Left colon (tissue), 2 donors: ENCODE measurements around the gene HERC6. TPM values are rescaled to one million over a fixed set of nuclear protein-coding genes. Genes with fewer than 3 reads are reported as not detected.
"Not testable (repeated sequence)": the region's sequence is repeated elsewhere in the genome, so short reads cannot be mapped to it uniquely, and the experiment has no call there.

ENCODE experiments used
- ATAC-seq: fragments of 200-7000 bp; cut with Tn5 transposase; one replicate; pipeline ENCODE4 v1.9.1; 2020; ENCODE audit warnings: mild to moderate bottlenecking, moderate library complexity
- DNase-seq, 2 donors: peaks; one replicate each; pipeline ENCODE4 v3.0.0-alpha.2; 2020
- intact Hi-C, 2 donors: fragments of 100-400 bp; cut with DNase I in 1 of 2; cut with micrococcal nuclease in 1 of 2; formaldehyde crosslinking; loops; one replicate each; pipeline versions ENCODE4 v1.11.2 to v1.14.0; 2022; cut with DNase I, micrococcal nuclease
- total RNA-seq, 2 donors: library from RNA; stranded (reverse); fragmentation: NEBNext Ultra II Directional; extraction: Animal tissue kit (Norgen Biotek cat#: 25700); gene quantifications; one replicate each; pipeline ENCODE4 v1.2.1, GENCODE V29; 2021
- donor health status: DM: no; HTN: no; CAD: no.
- donor health status: DM: yes; HTN: yes; CAD: no.

Gene HERC6
- total RNA-seq, 2 donors from 2014 or later = 7.5 to 8.9 TPM

DNA sequence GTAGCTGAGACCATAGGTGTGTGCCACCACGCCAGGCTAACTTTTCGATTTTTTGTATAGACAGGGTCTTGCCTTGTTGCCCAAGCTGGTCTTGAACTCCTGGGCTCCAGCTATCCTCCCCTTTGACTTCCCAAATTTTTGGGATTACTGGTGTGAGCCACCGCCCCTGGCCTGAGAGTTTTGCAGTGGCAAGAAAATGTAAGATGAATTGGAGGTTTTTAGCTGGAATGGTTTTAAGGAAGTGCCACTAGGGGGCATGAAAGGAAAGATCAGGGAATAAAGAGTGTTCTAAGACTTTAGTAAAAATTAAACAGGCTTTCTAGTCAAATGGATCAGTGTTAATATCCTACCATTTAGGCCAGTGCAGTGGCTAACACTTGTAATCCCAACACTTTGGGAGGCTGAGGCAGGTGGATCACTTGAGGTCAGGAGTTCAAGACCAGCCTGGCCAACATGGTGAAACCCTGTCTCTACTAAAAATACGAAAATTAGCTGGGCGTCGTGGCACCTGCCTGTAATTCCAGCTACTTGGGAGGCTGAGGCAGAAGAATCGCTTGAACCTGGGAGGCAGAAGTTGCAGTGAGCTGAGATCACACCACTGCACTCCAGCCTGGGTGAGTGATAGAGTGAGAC, 9.4 kb upstream of the HERC6 start:
- intact Hi-C loops = loop anchor here in 1 of 2 donors (5.0 kb wide), 1 partner anchor 143 kb away; no protein-coding TSS in a partner anchor
- DNase-seq = not testable (repeated sequence)
- peak; percentile 39 for ATAC-seq

DNA sequence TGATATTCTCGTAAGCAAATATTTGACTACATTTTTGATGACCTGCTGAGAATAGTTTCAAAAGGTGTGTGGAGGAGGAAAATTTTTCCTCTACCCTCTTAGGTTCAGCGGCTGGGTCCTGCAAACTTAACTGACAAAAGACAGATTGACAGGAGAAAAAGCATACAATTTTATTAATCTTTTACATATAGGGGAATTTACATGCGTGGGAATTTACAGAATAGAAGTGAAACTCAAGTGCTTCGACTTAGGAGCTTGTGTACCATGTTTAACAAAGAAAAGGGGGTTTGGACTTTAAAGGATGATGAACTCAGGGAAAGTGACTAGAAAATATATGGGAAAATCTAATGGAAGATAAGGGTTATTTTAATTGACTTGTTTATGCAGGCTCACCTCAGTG, 2.5 kb downstream of the HERC6 start:
- intact Hi-C loops = no loop called here
- DNase-seq (no peak), ATAC-seq (no peak)

DNA sequence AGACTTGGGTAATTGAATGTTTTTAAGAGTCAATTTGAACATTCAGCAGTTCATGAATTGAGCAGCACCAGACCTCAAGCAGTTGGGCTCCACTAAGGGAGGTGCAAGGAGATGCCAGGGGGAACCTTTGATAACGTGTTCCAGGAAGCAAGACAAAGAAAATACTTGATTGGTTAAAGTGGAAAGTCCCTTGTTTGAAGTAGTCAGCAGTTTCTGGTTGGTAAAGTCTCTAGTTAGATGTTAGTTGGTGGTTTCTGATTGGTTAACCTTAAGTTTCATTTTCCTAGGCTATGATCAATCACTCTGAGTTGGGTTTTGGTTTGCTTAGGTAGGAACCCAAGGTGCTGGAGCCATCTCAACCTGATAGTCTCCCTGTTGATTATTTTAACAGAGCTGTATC, 4.0 kb downstream of the HERC6 start:
- intact Hi-C loops = no loop called here
- ATAC-seq = no peak
- no peak for DNase-seq

DNA sequence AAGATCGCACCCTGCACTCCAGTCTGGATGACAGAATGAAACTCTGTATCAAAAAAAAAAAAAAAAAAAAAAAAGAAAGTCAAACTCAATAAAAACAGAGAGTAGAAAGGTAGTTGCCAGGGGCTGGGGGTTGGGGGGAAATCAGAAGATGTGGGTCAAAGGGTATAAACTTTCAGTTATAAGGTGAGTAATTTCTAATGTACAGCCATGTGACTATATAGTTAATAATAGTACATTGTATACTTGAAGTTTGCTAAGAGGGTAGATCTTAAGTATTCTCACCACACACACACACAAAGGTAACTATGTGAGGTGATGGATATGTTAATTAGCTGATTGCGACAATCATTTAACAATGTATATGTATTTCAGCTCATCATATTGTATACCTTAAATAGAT, 11.5 kb downstream of the HERC6 start:
- intact Hi-C loops = no loop called here
- no peak for DNase-seq
- ATAC-seq = no peak

DNA sequence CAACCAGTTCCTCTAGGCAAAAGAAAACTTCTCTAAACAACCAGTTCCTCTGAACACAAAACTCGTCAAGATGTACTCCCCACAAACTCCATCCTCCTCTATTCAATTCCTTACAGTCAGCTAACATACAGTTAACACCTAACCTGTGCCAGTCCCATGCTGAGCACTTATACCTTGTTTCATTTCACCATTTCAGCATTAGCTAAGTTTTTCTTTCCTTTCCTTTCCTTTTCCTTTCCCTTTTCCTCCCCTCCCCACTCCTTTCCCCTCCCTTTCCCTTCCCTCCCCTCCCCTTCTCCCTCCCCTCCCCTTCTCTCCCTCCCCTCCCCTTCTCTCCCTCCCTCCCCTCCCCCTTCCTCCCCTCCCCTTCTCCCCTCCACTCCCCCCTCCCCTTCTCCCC, 13.1 kb downstream of the HERC6 start:
- DNase-seq (no peak), ATAC-seq (no peak)
- intact Hi-C loops = no loop called here

DNA sequence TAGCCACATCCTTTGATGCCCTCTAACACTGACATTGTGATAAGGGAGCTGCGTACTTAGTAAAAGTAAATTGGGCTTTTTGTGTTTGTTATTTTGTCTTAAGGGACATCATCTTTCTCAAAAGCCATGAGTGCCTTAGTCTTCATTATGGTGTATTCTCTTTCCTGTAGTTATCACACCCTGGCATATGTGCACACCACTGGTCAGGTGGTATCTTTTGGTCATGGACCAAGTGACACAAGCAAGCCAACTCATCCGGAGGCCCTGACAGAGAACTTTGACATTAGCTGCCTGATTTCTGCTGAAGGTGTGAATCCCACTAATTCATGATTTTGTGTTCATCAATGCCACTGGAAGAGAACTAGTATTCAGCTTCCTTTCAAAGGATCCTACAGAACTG, 18.0 kb downstream of the HERC6 start:
- intact Hi-C loops = no loop called here
- no peak for ATAC-seq

DNA sequence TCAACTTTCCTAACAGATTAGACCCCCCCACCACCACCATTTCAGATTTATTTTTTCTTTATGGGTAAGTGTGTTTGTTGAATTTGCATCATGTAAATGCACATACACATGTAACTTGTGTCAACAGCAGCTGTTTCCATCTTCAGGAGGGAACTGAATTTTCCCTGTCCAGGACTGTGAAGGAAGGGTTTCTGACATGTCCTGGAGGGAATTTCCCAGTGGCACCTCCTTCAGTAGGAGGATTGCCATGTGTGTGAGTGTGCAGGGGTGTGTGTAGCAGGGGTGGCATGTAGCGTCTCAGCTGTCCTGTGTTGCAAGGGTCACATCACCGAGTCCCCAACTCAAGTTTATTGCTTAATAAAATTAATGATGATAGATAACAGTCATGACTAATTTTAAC, 19.7 kb downstream of the HERC6 start:
- ATAC-seq (no peak), DNase-seq (no peak)
- intact Hi-C loops = no loop called here

More for the DNA sequence above, 18.0 kb downstream of the HERC6 start:
- no peak for DNase-seq

DNA sequence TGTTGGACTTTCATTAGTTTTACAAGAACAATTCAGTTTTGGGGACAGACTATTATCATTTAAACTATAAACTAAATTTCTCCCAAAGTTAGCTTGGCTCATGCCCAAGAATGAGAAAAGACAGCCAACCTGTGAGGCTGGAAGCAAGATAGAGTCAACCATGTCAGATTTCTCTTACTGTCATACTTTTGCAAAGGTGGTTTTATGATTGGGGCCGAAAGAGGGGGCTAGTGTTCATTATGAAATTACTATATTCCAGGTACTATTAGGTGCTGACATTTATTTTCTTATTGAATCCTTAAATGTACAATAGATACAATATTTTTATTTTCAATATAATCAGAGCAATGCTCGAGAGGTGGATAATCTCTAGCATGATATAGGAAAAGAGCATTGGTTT, 30.6 kb downstream of the HERC6 start:
- intact Hi-C loops = no loop called here
- ATAC-seq (no peak), DNase-seq (no peak)

DNA sequence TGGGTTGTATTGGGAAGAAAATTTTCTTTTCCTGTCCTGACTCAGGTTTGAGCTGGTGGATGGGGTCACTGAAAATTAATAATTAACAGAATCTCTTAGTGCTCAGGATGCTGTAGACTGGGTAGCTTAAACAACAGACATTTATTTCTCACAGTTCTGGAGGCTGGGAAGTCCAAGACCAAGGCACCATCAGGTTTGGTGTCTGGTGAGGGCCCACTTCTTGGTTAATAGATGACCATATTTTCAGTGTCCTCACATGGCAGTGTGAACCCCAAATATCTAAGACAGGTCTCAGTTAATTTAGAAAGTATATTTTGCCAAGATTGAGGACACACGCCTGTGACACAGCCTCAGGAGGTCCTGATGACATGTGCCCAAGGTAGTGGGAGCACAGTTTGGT, 31.1 kb downstream of the HERC6 start:
- intact Hi-C loops = no loop called here
- ATAC-seq = no peak
- DNase-seq = no peak

DNA sequence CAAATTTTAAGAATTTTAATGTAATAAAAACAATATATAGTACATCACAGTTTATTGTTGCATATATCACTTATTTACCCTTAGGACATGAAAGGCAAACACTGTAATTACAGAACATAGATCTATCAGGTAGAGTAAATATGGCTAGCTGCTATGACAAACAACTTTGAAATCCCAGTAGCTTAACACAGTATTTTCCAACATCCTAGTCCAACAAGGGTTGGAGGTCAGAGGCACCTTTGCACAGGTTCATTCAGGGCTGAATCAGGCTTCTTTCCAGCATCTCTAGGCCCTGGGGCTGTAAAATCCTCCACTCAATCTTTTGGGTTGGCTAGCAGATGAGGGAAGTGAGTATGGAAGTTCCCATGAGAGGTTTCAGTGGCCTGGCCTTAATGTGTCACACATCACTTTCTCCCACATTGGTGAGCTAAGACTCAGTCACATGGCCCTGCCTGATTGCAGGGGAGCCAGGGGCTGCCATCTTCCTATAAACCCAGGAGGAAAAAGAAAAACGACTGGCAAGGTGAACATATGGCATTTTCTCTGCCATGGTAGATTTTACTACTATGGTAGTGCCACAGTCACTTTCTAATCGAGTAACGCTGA, 32.9 kb downstream of the HERC6 start:
- no peak for ATAC-seq

DNA sequence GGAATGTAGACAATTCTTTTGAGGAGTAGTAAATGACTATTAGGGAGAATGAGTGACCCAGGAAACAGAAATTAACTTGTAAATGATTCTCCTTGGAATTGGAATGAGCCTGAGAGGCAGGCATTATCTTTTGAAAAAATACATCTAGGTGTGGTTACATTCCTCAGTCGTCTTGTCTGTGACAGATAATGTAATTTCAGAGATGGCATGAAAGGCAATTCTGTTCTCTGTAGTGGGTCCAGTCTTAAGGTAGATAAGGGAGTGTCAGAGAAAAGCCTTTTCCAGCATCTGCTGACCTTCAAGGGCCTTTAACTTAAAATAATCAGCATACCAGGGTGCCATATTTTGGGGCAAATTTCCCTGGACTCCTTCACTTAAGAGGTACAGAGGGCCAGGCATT, 35.1 kb downstream of the HERC6 start:
- DNase-seq (no peak), ATAC-seq (no peak)
- intact Hi-C loops = no loop called here

More for the DNA sequence above, 32.9 kb downstream of the HERC6 start:
- DNase-seq = no peak
- intact Hi-C loops = no loop called here

DNA sequence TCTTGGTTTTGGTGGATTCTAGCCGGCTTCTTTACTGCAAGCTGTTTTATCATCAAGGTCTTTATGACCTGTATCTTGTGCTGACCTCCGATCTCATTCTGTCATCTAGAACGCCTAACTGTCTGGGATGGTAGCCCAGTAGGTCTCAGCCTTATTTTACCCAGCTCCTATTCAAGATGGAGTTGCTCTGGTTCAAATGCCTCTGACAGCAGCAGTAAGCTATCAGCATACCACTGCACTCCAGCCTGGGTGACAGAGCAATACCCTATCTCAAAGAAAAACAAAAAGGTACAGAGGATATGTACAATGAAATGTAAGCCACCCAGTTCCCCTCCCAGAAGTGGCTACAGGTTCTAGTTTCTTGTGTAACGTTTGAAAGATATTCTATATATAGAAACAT, 36.1 kb downstream of the HERC6 start:
- no peak for DNase-seq
- no peak for ATAC-seq
- intact Hi-C loops = no loop called here

DNA sequence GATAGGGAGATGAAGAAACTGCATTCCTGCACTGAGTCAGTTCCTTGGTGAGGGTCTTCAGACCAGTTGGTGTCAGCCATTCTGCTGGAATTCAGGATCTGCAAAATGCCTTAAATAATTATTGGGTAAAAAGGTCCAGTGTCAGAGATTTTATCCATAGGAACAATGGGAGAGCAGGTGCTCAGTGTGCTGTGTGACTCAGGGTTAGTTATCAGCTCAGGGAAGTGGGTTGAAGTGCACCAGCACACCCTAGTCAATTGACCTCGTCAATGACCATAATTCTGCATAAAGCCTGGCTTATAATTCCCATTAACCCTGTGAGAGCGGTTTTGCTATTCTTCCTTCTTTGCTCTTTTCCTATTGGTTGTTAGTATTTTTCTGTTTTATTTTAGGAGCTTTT, 37.3 kb downstream of the HERC6 start:
- intact Hi-C loops = no loop called here
- DNase-seq (no peak), ATAC-seq (peak; percentile 99)

DNA sequence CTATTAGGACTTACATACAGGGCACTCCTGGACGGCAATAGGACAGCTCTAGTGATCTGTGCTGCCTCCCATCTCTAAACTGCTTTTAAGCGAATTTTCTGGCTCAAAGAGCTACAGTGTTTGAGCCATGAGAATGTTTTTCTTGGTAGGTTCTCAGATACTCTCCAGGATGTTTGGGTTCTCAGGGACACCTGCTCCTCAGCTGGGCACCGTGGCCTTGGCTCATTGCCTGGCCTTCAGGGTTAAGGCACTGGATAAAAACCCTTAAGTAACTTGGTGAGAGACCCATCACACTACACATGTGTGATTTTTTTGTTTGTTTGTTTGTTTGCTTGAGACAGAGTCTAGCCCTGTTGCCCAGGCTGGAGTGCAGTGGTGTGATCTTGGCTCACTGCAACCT, 39.8 kb downstream of the HERC6 start:
- intact Hi-C loops = no loop called here
- DNase-seq (no peak), ATAC-seq (no peak)

DNA sequence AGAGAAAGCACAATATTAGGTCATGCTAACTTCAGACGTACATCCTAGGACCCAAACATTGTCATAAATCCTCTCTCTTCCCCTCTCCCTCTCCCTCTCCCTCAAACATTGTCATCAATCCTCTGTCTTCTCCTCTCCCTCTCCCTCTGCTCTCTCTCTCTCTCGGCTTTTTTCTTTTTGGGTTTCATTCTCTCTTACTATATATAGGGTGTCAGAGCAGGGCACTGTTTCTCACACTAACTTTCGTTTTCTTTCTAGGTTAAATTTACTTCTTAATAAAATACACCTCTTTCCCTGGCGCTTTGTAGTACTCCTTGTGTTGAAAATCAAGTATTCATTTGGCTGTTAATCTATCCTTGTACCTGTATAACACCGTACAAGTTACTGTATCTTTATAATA, 41.2 kb downstream of the HERC6 start:
- intact Hi-C loops = no loop called here
- no peak for DNase-seq
- no peak for ATAC-seq

DNA sequence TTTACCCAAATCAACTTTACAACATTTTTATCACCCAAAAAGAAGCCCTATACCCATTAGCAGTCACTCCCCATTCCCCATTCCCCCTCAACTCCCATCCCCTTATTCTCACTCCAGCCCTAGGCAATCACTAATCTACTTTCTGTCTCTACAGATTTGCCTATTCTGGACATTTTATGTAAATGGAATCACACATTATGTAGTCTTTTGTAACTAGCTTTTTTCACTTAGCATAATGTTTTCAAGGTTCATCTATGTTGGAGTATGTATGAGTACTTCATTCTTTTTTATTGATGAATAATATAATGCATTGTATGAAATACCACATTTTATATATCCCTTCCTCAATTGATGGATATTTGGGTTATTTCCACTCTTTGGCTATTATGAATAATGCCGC, 42.2 kb downstream of the HERC6 start:
- no peak for DNase-seq
- no peak for ATAC-seq
- intact Hi-C loops = no loop called here

DNA sequence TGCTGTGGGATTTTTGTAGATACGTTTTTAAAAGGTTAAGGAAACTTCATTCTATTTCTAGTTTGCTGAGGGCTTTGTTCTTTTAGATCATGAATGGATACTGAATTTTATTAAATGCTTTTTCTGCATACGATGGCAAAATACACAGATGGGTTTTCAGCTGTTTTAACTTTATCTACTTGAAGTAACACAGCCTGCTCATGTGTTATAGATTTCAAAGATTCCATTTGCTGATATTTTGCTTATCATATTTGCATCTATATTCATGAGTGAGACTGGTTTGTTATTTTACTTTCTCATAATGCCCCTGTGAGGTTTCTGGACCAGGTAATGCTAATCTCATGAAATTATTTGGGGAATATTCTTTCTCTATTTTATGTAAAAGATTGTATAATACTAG, 43.8 kb downstream of the HERC6 start:
- DNase-seq (no peak), ATAC-seq (no peak)

DNA sequence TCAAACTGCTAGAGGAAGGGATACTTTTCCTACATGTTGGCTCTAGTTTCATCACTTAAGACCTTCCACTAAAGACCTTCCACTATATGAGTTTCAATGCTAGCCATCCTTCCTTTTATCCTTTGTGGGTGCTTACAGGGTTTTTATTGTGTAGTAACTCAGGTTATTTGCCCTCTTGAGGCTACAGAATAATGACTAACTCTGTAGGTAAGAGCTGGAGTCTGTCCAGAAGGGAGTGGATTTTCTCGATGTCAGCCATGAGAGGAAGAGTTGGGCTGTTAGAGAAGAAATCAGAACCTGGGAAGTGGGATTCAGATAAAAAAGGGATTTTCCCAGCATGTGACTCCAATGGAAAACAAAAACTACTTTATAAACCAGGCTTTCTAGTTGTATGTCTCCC, 50.7 kb downstream of the HERC6 start:
- no peak for DNase-seq
- intact Hi-C loops = no loop called here
- ATAC-seq = peak; percentile 44

More for the DNA sequence above, 43.8 kb downstream of the HERC6 start:
- intact Hi-C loops = no loop called here

DNA sequence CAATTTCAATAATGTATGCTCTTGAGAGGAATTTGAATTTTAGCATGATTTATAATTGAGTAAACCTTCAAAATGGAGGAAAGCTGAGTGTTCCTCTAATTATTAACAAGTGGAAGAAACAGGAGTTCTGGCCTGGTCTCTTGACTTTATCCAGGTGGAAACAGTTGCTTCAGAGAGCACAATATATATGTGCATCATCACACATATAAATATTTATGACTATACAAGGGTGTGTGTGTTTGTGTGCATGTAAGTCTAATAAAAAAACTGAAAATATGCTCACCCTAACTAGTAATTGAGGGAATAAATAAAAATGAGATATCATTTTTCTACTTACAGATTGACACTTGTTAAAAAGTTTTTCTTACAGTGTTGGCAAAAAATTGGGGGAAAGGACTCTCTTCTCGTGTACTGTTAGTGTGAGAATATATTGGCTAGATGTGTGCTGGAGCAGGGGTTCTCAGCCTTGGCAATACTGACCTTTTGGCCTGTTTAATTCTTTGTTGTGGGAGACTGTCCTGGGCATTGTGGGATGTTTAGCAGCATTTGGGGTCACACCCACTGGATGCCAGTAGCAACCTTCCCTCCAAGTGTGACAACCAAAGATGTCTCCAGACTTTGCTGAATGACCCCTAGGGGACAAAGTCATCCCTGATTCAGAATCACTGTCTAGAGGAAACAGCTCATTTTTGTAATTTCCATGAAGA, 57.5 kb downstream of the HERC6 start:
- no peak for DNase-seq
- intact Hi-C loops = no loop called here
- no peak for ATAC-seq

DNA sequence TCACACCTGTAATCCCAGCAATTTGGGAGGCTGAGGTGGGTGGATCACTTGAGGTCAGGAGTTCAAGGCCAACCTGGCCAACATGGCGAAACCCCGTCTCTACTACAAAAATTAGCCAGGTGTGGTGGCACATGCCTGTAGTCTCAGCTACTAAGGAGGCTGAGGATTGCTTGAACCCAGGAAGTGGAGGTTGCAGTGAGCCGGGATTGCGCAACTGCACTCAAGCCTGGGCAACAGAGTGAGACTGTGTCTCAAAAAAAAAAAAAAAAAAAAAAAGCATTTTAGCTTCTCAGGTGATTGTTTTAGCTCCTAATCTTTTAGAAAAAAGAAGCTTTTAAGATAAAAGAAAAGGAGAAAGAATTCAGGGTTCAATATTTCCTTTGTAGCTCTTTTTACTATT, 59.2 kb downstream of the HERC6 start:
- DNase-seq, ATAC-seq, intact Hi-C loops: not testable (repeated sequence)
